Astrocyte of the spinal cord (primary cell): ENCODE data around the gene ERMAP.
A peak's percentile ranks its signal among the peaks of the same experiment; 100 is the strongest.

ENCODE experiments used
- DNase-seq: peaks from one replicate; pipeline ENCODE4 v3.0.0; 2011; ENCODE audit warnings: low read depth, low spot score
- H3K4me3 ChIP-seq: 2 replicates; pipeline ENCODE4 v1.5.1; 2011; ENCODE audit warnings: low read depth, mild to moderate bottlenecking, low read length, moderate library complexity
- in situ Hi-C: cut with HindIII; loops from 2 replicates; pipeline ENCODE4 v1.10.0; 2017; ENCODE audit warnings: low sequenced_read_pairs
- TF ChIP-seq, protein P1 (sequence below): IDR thresholded peaks from 2 replicates; pipeline ENCODE4 v1.5.1; 2012; ENCODE audit warnings: low read depth, mild to moderate bottlenecking, low read length, inconsistent platforms

The ERMAP gene

DNA sequence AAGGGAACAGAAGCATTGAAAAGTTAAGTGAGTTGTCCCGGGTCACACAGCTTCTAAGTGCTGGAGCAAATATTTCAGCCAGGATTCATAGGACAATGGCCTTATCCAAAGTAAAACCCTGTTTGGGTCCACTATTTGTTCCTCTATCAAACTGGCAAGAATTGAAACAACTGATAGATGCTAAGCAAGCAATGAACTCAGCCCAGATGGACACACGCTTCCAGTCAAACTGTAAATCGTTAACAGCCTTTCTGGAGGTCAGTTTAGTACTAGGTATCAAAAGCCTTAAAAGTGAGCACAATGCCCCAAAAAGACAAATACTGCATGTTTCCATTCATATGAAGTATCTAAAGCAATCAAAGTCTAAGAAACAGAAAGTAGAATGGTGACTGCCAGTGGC, 1.1 kb downstream of the ERMAP start:
- H3K4me3 ChIP-seq, result no peak overlapping the region
- TF ChIP-seq, protein P1, sequence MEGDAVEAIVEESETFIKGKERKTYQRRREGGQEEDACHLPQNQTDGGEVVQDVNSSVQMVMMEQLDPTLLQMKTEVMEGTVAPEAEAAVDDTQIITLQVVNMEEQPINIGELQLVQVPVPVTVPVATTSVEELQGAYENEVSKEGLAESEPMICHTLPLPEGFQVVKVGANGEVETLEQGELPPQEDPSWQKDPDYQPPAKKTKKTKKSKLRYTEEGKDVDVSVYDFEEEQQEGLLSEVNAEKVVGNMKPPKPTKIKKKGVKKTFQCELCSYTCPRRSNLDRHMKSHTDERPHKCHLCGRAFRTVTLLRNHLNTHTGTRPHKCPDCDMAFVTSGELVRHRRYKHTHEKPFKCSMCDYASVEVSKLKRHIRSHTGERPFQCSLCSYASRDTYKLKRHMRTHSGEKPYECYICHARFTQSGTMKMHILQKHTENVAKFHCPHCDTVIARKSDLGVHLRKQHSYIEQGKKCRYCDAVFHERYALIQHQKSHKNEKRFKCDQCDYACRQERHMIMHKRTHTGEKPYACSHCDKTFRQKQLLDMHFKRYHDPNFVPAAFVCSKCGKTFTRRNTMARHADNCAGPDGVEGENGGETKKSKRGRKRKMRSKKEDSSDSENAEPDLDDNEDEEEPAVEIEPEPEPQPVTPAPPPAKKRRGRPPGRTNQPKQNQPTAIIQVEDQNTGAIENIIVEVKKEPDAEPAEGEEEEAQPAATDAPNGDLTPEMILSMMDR, result no peak
- in situ Hi-C loops, result no loop called here
- DNase-seq, result no peak

DNA sequence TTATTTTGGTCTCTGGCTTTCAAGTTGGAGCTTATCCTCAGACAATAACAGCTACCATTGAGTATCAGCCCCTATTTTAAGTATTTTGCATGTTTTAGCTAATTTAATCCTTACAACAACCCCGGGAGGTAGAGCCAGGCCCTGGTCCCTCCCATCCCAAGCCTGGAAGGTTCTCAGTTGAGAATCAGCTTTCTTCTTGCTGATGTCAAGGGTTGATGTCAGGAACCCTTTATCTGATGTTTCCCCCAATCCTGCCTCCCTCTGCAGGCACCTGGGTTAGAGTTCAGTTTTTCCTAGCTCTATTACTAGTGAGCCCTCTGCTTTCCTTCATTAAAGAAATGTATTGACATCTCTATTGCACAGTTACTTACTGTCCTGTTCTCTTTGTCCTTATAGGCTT, 3.9 kb downstream of the ERMAP start:
- in situ Hi-C loops, result no loop called here
- H3K4me3 ChIP-seq, result no peak overlapping the region
- TF ChIP-seq, protein P1, result no peak
- DNase-seq, result no peak

DNA sequence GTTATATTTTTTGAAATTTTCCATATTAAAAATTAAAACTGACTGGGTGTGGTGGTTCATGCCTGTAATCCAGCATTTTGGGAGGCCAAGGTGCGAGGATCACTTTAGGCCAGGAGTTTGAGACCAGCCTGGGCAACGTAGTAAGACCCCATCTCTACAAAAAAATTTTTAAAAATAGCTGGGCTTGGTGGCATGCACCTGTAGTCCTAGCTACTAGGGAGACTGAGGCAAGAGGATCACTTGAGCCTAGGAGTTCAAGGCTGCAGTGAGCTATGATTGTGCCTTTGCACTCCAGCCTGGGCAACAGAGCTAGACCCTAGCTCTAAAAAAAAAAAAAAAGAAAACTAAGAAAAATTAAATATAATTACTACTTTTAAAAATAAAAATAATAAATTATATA, 4.8 kb downstream of the ERMAP start:
- H3K4me3 ChIP-seq, result no peak overlapping the region
- DNase-seq, result no peak
- in situ Hi-C loops, result no loop called here
- TF ChIP-seq, protein P1, result no peak

DNA sequence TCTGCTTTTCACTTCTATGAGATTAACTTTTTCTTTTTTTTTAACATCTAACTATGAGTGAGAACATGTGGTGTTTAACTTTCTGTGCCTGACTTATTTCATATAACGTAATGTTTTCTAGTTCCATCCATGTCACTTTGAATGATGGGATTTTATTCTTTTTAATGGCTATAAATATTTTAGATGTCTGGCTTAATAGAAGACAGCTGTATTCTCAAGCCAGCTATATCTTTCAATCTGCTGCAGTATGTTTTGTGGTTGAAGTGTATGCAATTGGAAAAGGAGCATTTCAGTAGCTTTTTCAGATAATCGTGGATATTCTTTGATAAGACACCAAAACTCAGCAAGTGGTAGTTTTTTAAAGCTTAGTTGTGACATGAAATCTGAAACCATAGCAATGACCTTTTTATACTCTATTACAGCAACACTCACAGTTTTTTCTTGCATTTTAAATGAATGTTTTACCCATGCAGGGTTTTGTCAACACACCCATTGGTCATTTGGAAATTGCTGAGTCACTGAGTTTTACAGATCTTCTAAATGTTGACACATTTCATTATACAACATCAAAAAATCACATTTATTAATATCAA, 6.0 kb downstream of the ERMAP start:
- H3K4me3 ChIP-seq, result no peak overlapping the region
- in situ Hi-C loops, result no loop called here
- TF ChIP-seq, protein P1, result no peak
- DNase-seq, result peak; percentile 33

DNA sequence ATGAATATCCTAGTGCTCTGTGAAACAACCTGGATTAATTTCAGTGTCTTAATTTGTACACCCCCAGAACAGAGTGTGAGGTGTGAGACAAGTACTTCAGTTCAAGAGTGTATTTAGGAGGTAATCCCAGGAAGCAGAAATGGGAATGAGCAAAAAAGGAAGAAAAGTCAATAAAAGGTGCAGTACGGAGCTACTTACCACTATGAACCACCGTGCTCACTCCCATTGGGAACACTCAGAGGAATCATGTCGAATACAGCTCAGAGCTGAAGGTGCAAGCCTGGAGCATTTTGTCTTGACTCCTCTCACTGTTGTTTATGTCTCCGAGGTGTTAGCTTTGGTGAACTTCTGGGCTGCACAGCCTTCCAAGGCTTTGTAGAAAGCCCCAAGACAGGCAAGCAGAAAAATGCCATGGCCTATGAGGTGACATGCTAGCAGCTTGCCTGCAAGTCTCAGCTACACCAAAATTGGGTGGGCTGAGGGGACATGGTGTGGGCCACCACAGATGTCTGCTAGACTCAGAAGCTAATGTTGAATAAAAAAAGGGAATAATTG, 7.6 kb downstream of the ERMAP start:
- in situ Hi-C loops, result no loop called here
- no peak overlapping the region for H3K4me3 ChIP-seq
- TF ChIP-seq, protein P1, result no peak
- no peak for DNase-seq

DNA sequence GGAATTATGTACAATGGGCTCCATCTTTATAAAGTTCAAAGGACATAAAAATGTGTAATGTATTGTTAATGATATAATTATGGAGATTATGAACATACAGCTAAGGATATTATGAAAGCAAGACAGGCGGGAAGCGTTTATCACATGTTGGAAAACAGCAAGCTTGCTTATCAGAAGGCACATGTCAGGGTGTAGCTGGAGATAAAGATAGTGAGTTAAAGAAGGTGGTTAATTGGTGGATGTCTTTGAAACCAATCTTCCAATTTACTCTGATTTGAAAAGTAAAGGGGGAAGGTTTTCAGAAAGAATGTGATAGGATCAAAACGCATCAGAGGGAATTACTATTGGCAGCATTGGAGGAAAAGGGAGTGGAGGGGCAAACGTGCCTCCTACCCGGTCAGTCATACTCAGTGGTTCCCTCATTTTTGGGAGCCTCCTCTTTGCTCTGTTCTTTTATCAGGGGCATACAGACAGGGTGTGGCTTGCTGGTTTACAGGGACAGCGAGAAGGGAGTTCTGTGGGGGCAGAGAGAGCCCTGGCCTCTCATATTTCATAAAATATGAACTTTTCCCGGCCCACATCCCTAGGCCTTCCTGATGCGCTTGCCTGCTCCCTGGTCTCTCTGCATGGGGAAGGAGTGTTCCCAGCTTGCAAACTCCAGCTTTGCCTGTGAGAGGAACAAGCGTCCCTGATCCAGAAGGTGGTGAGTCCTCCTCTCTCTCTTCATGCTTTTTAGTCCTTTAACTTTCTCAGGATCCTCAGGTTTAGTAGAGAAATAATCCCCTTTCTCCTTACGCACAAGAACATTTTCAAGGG, 8.3 kb downstream of the ERMAP start:
- H3K4me3 ChIP-seq, result no peak overlapping the region
- DNase-seq, result no peak
- in situ Hi-C loops, result no loop called here
- TF ChIP-seq, protein P1, result no peak
